Naive B cell (primary cell): Measurements from ENCODE around the gene PDCD1. TPM values are rescaled to one million over a fixed set of nuclear protein-coding genes. Genes with fewer than 3 reads are reported as not detected.
"Not testable (repeated sequence)": the region's sequence is repeated elsewhere in the genome, so short reads cannot be mapped to it uniquely, and the experiment has no call there.

Experiments
- ATAC-seq, 2 donors: fragments of 150-1000 bp; cut with Tn5 transposase; 2 replicates each; pipeline ENCODE4 v1.10.0; 2021; ENCODE audit warnings: low read depth in 2 of 2, mild to moderate bottlenecking in 2 of 2, moderate library complexity in 2 of 2
- DNase-seq: peaks from one replicate; pipeline ENCODE4 v3.0.0; 2022
- H3K27ac Mint-ChIP-seq, 6 donors: one replicate each; pipeline ENCODE4 v1.8.0; 2020 to 2022; ENCODE audit warnings: mild to moderate bottlenecking in 6 of 6, mixed read lengths in 6 of 6, moderate library complexity in 5 of 6, inconsistent platforms in 2 of 6
- H3K27me3 Mint-ChIP-seq, 3 donors: one replicate each; pipeline ENCODE4 v1.8.0; 2021 to 2022; ENCODE audit warnings: mixed read lengths in 3 of 3, mild to moderate bottlenecking in 1 of 3
- H3K36me3 Mint-ChIP-seq, 2 donors: one replicate each; pipeline ENCODE4 v1.8.0; 2020 to 2022; ENCODE audit warnings: mixed read lengths in 2 of 2, inconsistent platforms in 1 of 2, mild to moderate bottlenecking in 1 of 2
- H3K4me1 Mint-ChIP-seq, 3 donors: one replicate each; pipeline ENCODE4 v1.8.0; 2020 to 2022; ENCODE audit warnings: mixed read lengths in 3 of 3, inconsistent platforms in 1 of 3, mild to moderate bottlenecking in 1 of 3, moderate library complexity in 1 of 3
- H3K4me3 Mint-ChIP-seq, 8 donors: one replicate each; pipeline ENCODE4 v1.8.0; 2020 to 2022; ENCODE audit warnings: mild to moderate bottlenecking in 8 of 8, mixed read lengths in 8 of 8, moderate library complexity in 8 of 8, inconsistent platforms in 2 of 8
- H3K9me3 Mint-ChIP-seq, 7 donors: one replicate each; pipeline ENCODE4 v1.8.0; 2020 to 2022; ENCODE audit warnings: mixed read lengths in 7 of 7, mild to moderate bottlenecking in 5 of 7, inconsistent platforms in 2 of 7, moderate library complexity in 1 of 7
- polyA plus RNA-seq, 6 donors: library from polyadenylated mRNA; unstranded; fragments of 300-500 nt; fragmentation: Illumina TruSeq; gene quantifications; one replicate each; pipeline ENCODE4 v1.2.3, GENCODE V29; 2021; ENCODE audit warnings: low read depth in 6 of 6

PDCD1 gene
- polyA plus RNA-seq, 6 donors from 2014 or later = not detected

DNA sequence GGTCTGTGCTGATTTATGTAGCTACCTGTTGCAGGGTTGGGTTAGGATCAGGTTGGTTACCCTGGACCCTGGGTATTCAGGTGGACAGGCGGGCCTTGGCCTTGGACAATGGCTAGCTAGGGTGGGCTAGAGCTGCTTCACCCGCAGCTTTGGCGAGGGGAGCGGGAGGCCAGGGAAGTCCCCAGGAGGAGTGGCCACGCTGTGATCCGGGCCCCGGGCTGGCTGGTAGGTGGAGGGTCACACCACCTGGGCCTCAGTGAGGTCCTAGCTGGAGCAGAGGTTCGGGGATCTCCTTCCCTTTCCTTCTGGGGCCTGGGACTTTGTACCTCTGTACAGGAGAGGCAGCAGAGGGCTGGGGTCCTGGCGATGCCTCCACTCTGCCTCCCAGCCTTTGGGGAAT lies 20.6 kb upstream of the PDCD1 start:
- DNase-seq (no peak), ATAC-seq (no peak)
- peak overlapping the region in 2 of 8 donors; percentile 41 to 45 for H3K4me3 Mint-ChIP-seq
- peaks cover 26 to 46% (median 27%) of the 10 kb centered on the region in 3 donors for H3K4me1 Mint-ChIP-seq
- H3K9me3 Mint-ChIP-seq = peaks cover 0 to 5% (median 0%) of the 10 kb centered on the region in 7 donors
- H3K27me3 Mint-ChIP-seq = no peaks in the 10 kb centered on the region
- H3K36me3 Mint-ChIP-seq = no peaks in the 10 kb centered on the region
- H3K27ac Mint-ChIP-seq = peak overlapping the region in 1 of 6 donors; percentile 11

DNA sequence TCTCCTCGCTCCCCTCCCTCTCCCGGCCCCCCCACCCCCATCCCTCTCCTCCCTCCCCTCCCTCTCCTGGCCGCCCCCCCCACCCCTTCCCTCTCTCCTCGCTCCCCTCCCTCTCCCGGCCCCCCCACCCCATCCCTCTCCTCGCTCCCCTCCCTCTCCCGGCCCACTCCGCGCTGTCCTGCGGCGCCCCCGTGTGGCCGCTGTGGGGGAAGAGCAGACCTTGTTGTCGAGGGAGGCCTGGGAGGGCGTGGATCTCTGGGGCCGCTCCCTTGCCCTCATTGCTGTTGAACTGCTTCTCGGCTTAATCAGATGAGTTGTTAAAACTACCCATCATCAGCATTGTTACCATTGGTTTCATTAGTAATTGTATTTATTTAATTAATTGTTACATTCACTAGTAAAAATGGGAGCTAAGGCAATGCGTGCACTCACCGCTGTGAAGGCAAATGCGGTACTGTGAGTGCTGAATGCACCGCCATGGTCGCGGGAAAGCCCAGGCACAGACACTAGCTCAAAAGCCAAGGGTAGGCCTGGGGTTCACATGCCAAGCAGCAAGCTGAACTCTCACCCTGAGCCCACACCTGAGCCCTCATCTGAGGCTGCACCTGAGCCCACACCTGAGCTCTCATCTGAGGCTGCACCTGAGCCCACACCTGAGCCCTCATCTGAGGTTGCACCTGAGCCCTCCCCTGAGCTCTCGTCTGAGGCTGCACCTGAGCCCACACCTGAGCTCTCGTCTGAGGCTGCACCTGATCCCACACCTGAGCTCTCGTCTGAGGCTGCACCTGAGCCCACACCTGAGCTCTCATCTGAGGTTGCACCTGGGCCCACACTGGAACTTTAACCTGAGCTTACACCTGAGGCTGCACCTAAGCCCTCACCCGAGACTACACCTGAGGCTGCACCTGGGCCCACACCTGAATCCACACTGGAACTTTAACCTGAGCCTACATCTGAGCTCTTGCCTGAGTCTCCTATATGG lies 19.6 kb upstream of the PDCD1 start:
- no peaks in the 10 kb centered on the region for H3K36me3 Mint-ChIP-seq
- H3K4me3 Mint-ChIP-seq = peak overlapping the region in 4 of 8 donors; percentile 21 to 69 (median 46)
- ATAC-seq (no peak), DNase-seq (peak; percentile 72)
- H3K4me1 Mint-ChIP-seq = peaks cover 22 to 35% (median 28%) of the 10 kb centered on the region in 3 donors
- H3K27me3 Mint-ChIP-seq = no peaks in the 10 kb centered on the region
- H3K9me3 Mint-ChIP-seq = peaks cover 0 to 5% (median 2%) of the 10 kb centered on the region in 7 donors
- H3K27ac Mint-ChIP-seq = peak overlapping the region in 1 of 6 donors; percentile 82

DNA sequence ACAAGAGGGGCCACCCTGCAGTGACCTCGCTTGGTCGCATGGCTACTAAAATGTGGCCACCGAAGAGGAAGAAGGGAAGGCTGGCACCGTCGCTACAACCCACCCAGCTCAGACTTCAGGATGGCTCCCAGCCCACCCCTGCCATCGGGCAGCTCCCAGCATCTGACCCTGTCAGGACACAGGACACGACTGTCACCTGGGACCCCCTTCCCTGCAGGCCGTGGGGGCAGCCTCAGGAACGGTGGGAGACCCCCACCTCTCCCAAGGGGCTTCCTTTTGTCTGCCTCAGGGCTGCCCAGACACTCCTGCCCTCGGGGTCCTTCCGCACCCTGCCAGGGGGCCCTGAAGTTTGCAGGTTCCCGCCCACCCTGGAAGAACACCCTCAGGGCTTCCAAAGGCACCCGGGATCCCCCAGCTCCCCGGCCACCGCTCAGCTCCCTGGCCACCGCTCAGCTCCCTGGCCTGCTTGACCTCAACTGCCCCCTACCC lies 18.5 kb upstream of the PDCD1 start:
- ATAC-seq = no peak
- H3K27me3 Mint-ChIP-seq = peaks cover 0 to 5% (median 0%) of the 10 kb centered on the region in 3 donors
- H3K36me3 Mint-ChIP-seq = no peaks in the 10 kb centered on the region
- no peak overlapping the region for H3K27ac Mint-ChIP-seq
- no peak for DNase-seq
- peaks cover 0 to 5% (median 2%) of the 10 kb centered on the region in 7 donors for H3K9me3 Mint-ChIP-seq
- no peak overlapping the region for H3K4me3 Mint-ChIP-seq
- peaks cover 16 to 25% (median 22%) of the 10 kb centered on the region in 3 donors for H3K4me1 Mint-ChIP-seq

DNA sequence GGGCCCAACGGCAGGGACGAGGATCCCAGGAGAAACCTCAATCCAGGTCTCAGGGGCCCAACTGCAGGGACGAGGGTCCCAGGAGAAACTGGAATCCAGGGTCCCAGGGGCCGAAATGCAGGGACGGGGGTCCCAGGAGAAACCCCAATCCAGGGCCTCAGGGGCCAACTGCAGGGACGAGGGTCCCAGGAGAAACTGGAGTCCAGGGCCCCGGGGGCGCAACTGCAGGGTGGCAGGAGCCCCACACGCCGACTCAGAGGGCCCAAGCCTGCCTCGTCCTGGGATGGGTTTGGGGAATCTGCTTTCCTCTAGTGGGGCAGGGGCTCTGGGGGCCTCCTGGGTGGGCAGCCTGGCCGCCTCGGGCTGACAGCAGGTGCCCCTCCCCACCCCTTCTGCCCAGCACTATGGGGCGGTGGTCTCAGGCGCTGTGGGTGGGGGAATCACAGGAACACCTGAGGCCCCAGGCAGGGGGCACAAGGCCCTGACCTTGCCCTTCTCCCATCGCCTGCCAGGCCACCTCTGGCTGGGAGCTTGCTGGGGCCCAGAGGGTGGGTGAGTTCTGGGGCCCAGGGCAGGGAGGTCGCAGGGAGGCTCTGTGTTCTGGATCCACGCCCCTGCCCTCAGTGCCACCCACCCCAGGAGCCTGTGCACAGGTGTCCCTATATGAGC lies 18.0 kb upstream of the PDCD1 start:
- peaks cover 0 to 7% (median 0%) of the 10 kb centered on the region in 3 donors for H3K27me3 Mint-ChIP-seq
- no peak for ATAC-seq
- H3K9me3 Mint-ChIP-seq = peaks cover 0 to 5% (median 2%) of the 10 kb centered on the region in 7 donors
- H3K4me3 Mint-ChIP-seq = no peak overlapping the region
- H3K36me3 Mint-ChIP-seq = no peaks in the 10 kb centered on the region
- H3K27ac Mint-ChIP-seq = no peak overlapping the region
- peaks cover 17 to 20% (median 20%) of the 10 kb centered on the region in 3 donors for H3K4me1 Mint-ChIP-seq
- no peak for DNase-seq

DNA sequence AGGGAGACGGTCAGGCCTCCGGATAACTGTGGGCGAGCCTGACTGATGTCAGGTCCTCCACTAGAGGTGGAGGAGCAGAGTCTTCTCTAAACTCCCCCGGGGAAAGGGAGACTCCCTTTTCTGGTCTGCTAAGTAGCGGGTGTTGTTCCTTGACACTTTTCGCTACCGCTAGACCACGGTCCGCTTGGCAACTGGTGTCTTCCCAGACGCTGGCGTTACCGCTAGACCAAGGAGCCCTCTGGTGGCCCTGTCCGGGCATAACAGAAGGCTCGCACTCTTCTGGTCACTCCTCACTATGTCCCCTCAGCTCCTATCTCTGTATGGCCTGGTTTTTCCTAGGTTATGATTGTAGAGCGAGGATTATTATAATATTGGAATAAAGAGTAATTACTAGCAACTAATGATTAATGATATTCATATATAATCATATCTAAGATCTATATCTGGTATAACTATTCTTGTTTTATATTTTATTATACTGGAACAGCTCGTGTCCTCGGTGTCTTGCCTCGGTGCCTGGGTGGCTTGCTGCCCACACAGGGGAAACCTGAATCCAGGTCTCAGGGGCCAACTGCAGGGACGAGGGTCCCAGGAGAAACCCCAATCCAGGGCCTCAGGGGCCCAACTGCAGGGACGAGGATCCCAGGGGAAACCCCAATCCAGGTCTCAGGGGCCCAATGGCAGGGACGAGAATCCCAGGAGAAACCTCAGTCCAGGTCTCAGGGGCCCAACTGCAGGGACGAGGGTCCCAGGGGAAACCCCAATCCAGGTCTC lies 17.2 kb upstream of the PDCD1 start:
- not testable (repeated sequence) for H3K4me3 Mint-ChIP-seq, H3K9me3 Mint-ChIP-seq, ATAC-seq, DNase-seq, H3K36me3 Mint-ChIP-seq
- Mint-ChIP-seq H3K27me3 (peaks cover 0 to 12% (median 0%) of the 10 kb centered on the region in 3 donors), H3K27ac (peak overlapping the region in 1 of 6 donors; percentile 36), H3K4me1 (peaks cover 18 to 20% (median 19%) of the 10 kb centered on the region in 3 donors)

DNA sequence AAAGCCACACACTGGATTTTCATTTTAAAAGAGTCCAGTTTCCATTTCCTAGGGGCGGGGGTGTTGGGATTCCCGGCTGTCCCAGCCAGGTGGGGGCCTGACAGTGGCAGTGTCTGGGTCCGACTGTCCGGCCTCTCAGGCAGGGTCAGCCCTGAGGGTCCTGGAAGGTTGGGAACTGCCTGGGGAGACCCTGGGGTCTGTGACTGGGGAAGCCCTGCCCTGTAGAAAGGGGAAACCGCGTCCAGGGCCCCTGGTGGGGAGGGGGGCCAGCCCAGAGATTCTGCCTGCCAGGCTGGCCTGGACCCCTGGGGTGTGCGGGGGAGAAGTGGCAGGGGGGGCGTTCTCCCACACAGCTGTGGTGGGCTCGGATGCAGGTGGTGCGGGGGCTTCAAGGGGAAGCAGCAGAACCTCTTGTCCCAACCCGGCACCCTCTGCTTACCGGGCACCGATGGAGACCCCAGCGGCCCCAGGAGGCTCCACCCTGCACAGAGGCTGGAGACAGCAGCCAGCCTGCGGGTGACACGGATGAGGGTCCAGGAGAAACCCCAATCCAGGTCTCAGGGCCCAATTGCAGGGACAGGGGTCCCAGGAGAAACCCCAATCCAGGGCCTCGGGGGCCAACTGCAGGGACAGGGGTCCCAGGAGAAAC lies 15.7 kb upstream of the PDCD1 start:
- H3K27ac Mint-ChIP-seq = no peak overlapping the region
- H3K4me3 Mint-ChIP-seq = no peak overlapping the region
- H3K36me3 Mint-ChIP-seq = no peaks in the 10 kb centered on the region
- peaks cover 0 to 4% (median 0%) of the 10 kb centered on the region in 7 donors for H3K9me3 Mint-ChIP-seq
- peaks cover 16 to 18% (median 17%) of the 10 kb centered on the region in 3 donors for H3K4me1 Mint-ChIP-seq
- no peak for DNase-seq
- peaks cover 0 to 12% (median 0%) of the 10 kb centered on the region in 3 donors for H3K27me3 Mint-ChIP-seq
- no peak for ATAC-seq

DNA sequence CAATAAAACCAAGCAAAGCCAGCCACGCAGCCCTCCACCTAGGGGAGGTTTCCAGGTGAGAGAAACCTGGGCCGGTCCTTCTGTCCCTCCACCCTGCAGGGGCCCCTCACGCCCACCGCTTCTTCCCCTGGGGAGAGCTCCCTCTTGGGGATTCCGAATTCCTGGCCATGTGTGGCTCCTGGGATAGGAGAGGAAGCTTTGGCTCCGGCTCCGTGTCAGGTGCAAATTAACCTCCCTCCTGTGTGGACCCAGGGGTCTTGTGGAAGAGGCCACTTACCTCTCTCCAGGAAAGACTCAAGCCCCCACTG lies 15.1 kb upstream of the PDCD1 start:
- no peak overlapping the region for H3K4me3 Mint-ChIP-seq
- ATAC-seq (no peak), DNase-seq (no peak)
- H3K27me3 Mint-ChIP-seq = peaks cover 0 to 12% (median 0%) of the 10 kb centered on the region in 3 donors
- H3K36me3 Mint-ChIP-seq = no peaks in the 10 kb centered on the region
- H3K9me3 Mint-ChIP-seq = peaks cover 0 to 4% (median 0%) of the 10 kb centered on the region in 7 donors
- peak overlapping the region in 1 of 6 donors; percentile 59 for H3K27ac Mint-ChIP-seq
- peaks cover 16 to 18% (median 17%) of the 10 kb centered on the region in 3 donors for H3K4me1 Mint-ChIP-seq

DNA sequence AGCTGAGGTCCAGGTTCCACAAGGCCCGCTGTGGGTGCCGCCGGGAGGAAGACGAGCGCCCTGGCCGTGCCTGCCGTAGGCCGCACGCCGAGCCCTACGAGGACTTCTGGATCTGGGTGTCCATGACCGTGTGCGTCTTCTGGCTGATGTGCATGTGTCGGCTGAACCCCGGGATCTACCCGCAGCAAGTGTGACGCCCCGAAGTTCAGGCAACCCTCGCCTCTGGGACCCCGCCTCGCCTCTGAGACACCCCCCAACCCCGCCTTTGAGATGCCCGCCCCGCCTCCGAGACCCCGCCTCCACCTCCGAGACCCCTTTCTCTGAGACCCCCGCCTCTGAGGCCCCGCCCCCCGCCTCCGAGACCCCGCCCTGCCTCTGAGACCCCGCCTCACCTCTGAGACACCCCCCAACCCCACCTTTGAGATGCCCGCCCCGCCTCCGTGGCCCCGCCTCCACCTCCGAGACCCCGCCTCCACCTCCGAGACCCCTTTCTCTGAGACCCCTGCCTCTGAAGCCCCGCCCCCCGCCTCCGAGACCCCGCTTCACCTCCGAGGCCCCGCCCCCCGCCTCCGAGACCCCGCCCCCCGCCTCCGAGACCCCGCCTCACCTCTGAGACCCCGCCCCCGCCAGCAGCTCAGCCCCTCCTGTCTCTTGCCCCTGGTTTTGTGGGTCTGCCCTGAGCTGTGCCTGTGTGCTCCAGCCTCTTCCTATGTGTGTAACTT lies 14.5 kb upstream of the PDCD1 start:
- no peak for DNase-seq
- Mint-ChIP-seq H3K4me3 (no peak overlapping the region), H3K36me3 (no peaks in the 10 kb centered on the region), H3K27me3 (peaks cover 0 to 12% (median 4%) of the 10 kb centered on the region in 3 donors), H3K4me1 (peaks cover 16 to 18% (median 17%) of the 10 kb centered on the region in 3 donors), H3K9me3 (peaks cover 0 to 4% (median 0%) of the 10 kb centered on the region in 7 donors), H3K27ac (no peak overlapping the region)
- no peak for ATAC-seq

DNA sequence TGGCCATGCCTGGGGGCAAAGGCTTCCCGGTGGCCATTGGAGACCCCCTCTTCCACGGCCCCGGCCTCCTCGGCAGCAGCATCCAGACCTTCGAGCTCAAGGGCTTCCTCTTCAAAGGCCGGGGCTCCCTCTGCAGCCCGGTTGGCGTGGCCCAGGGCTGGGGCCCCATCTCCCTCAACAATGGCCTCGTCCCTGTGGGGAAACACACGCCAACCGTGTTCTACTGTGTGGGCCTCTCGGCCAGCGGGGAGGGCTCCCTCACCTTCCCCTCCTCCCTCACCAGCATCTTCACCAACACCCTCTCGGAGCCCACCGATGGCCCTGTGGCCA lies 13.6 kb upstream of the PDCD1 start:
- H3K4me1 Mint-ChIP-seq = peaks cover 16 to 18% (median 17%) of the 10 kb centered on the region in 3 donors
- H3K9me3 Mint-ChIP-seq = peaks cover 0 to 4% (median 0%) of the 10 kb centered on the region in 7 donors
- DNase-seq = no peak

DNA sequence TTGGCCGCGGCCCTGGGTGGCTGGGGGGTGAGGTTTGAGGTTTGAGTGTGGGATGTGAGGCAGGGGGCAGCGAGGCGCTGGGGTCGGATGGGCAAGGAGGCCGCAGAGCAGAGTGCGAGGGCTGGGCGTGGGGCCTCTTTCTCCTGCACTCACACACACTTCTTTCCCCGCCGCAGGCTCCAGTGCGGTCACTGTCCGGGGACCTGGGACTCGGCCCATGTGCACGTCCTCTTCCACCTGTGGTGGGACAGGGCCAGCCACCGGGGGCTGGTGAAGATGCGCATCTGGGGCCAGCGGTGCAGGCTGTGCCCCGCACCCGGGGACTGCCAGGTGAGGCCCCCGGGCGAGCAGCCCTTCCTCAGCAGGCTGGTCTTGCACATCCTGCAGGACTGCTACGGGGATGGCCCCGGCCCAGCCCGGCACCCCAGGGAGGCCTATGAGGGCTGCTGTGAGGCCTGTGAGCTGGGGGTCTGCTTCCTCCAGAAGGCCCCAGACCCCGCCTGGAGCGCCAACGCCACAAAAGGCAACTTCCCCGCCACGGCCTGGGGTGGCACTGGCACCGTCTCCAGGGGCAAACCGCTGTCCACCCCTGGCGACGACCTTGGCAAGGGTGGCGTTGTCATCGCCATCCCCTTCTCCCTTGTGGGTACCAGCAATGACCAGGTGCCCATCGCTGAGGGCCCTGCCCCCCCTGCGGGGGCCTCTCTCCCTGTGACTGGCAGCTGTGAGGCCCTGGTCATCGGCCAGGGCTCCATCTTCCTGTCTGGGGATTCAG lies 13.0 kb upstream of the PDCD1 start:
- peaks cover 16 to 18% (median 17%) of the 10 kb centered on the region in 3 donors for H3K4me1 Mint-ChIP-seq
- H3K27ac Mint-ChIP-seq = peak overlapping the region in 3 of 6 donors; percentile 9 to 66 (median 62)
- peaks cover 0 to 12% (median 8%) of the 10 kb centered on the region in 3 donors for H3K27me3 Mint-ChIP-seq
- H3K36me3 Mint-ChIP-seq = no peaks in the 10 kb centered on the region
- DNase-seq (no peak), ATAC-seq (no peak)
- H3K4me3 Mint-ChIP-seq = no peak overlapping the region
- peaks cover 0 to 4% (median 0%) of the 10 kb centered on the region in 7 donors for H3K9me3 Mint-ChIP-seq

More for the DNA sequence above, 13.6 kb upstream of the PDCD1 start:
- no peaks in the 10 kb centered on the region for H3K36me3 Mint-ChIP-seq
- H3K27ac Mint-ChIP-seq = no peak overlapping the region
- H3K27me3 Mint-ChIP-seq = peaks cover 0 to 12% (median 8%) of the 10 kb centered on the region in 3 donors
- peak overlapping the region in 1 of 8 donors; percentile 62 for H3K4me3 Mint-ChIP-seq
- no peak for ATAC-seq
